HepG2 (cell line): ENCODE measurements around the gene SNX2. TPM values are rescaled to one million over a fixed set of nuclear protein-coding genes. Genes with fewer than 3 reads are reported as not detected.

Experiments used
- MBD4 ChIP-seq: IDR thresholded peaks from 2 replicates; pipeline ENCODE4 v1.6.1; 2012; ENCODE audit warnings: low read length, inconsistent platforms, borderline replicate concordance
- MIER3 ChIP-seq: IDR thresholded peaks from 2 replicates; pipeline ENCODE4 v1.6.1; 2016; ENCODE audit warnings: missing compliant biosample characterization, borderline replicate concordance
- MXI1 ChIP-seq: IDR thresholded peaks from 3 replicates; pipeline ENCODE4 v1.6.1; 2012; ENCODE audit warnings: low read depth, low read length, inconsistent platforms, borderline replicate concordance
- NFATC3 ChIP-seq: sonication (generic); formaldehyde crosslinking; IDR thresholded peaks from 2 replicates; pipeline ENCODE4 v1.5.1; 2020; ENCODE audit warnings: mild to moderate bottlenecking, missing genetic modification reagents
- RXRA ChIP-seq: sonication (generic); formaldehyde crosslinking; IDR thresholded peaks from 2 replicates; pipeline ENCODE4 v1.5.1; 2020; ENCODE audit warnings: missing genetic modification reagents
- ZBTB2 ChIP-seq: sonication (generic); formaldehyde crosslinking; IDR thresholded peaks from 2 replicates; pipeline ENCODE4 v1.8.0; 2022; ENCODE audit warnings: low read depth, missing genetic modification reagents
- ZHX2 ChIP-seq, 2 experiments: sonication (generic) in 1 of 2; formaldehyde crosslinking in 1 of 2; IDR thresholded peaks; 2 replicates each; pipeline versions ENCODE4 v1.6.1 to v1.9.0; 2014 to 2022; ENCODE audit warnings: antibody characterized with exemption in 1 of 2, borderline replicate concordance in 1 of 2, inconsistent platforms in 1 of 2, low read depth in 1 of 2, missing genetic modification reagents in 1 of 2
- ZNF564 ChIP-seq: sonication (generic); formaldehyde crosslinking; IDR thresholded peaks from 2 replicates; pipeline ENCODE4 v1.8.1; 2023; ENCODE audit warnings: mild to moderate bottlenecking, missing genetic modification reagents
- ZNF614 ChIP-seq: IDR thresholded peaks from 2 replicates; pipeline ENCODE4 v1.6.1; 2018; ENCODE audit warnings: missing biosample characterization, missing genetic modification reagents, inconsistent platforms, borderline replicate concordance
- ZNF615 ChIP-seq: sonication (generic); formaldehyde crosslinking; IDR thresholded peaks from 2 replicates; pipeline ENCODE4 v1.5.0; 2020; ENCODE audit warnings: mild to moderate bottlenecking, missing genetic modification reagents, borderline replicate concordance
- ZNF720 ChIP-seq: sonication (generic); formaldehyde crosslinking; IDR thresholded peaks from 2 replicates; pipeline ENCODE4 v1.4.0; 2020; ENCODE audit warnings: missing genetic modification reagents
- ZNF746 ChIP-seq: sonication (generic); formaldehyde crosslinking; IDR thresholded peaks from 2 replicates; pipeline ENCODE4 v1.8.0; 2022; ENCODE audit warnings: mild to moderate bottlenecking, missing genetic modification reagents
- ZNF777 ChIP-seq: sonication (generic); formaldehyde crosslinking; IDR thresholded peaks from 2 replicates; pipeline ENCODE4 v1.4.0; 2020; ENCODE audit warnings: missing genetic modification reagents
- polyA plus RNA-seq, 8 experiments: library from polyadenylated mRNA; depleted of rRNA in 3 of 8; stranded (reverse) in 7 of 8; unstranded in 1 of 8; fragments of >200 nt; fragmentation: Illumina TruSeq in 4 of 8; extraction: Trizol in 4 of 8; gene quantifications; 2 replicates each; pipeline versions ENCODE4 v1.2.1 to v1.2.3, GENCODE V29; 2011 to 2016; ENCODE audit warnings: low read depth in 4 of 8, missing spikeins in 1 of 8, mixed read lengths in 1 of 8; ENCODE audit not compliant: insufficient read depth in 1 of 8
- total RNA-seq, 5 experiments: library from RNA; depleted of rRNA; stranded (reverse); fragments of >200 nt; fragmentation: Illumina TruSeq; extraction: Trizol; gene quantifications; 2 replicates each; pipeline ENCODE4 v1.2.3, GENCODE V29; 2016; ENCODE audit warnings: low read depth in 1 of 5
- TF ChIP-seq, protein P1 (sequence below): IDR thresholded peaks from 2 replicates; pipeline ENCODE4 v1.6.1; 2018; ENCODE audit warnings: missing genetic modification reagents, mild to moderate bottlenecking, missing compliant biosample characterization
- TF ChIP-seq, protein P2 (sequence below): sonication (generic); formaldehyde crosslinking; IDR thresholded peaks from 2 replicates; pipeline ENCODE4 v1.4.0; 2020; ENCODE audit warnings: missing genetic modification reagents, borderline replicate concordance
- TF ChIP-seq, protein P3 (sequence below): IDR thresholded peaks from 2 replicates; pipeline ENCODE4 v1.6.1; 2018; ENCODE audit warnings: missing genetic modification reagents

SNX2 gene
- total and polyA plus RNA-seq, 2 of the 13 experiments (the other 11 are each of a cell fraction or from before 2014, with no cell fraction given) = 26.4 to 78.8 TPM

- TF ChIP-seq, protein P1, sequence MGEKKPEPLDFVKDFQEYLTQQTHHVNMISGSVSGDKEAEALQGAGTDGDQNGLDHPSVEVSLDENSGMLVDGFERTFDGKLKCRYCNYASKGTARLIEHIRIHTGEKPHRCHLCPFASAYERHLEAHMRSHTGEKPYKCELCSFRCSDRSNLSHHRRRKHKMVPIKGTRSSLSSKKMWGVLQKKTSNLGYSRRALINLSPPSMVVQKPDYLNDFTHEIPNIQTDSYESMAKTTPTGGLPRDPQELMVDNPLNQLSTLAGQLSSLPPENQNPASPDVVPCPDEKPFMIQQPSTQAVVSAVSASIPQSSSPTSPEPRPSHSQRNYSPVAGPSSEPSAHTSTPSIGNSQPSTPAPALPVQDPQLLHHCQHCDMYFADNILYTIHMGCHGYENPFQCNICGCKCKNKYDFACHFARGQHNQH (CRISPR knock-in tag) = no peak
- peak; percentile 88 for TF ChIP-seq ZBTB2 (CRISPR knock-in tag)
- no peak for TF ChIP-seq ZNF615 (CRISPR knock-in tag)
- peak; percentile 38; the same call in 1 of the 3 replicates for TF ChIP-seq MXI1
- TF ChIP-seq MIER3 = no peak
- no peak for TF ChIP-seq ZHX2 (IDR thresholded peaks at IDR 0.05; ENCODE audit: low read depth)
- TF ChIP-seq ZHX2 (CRISPR knock-in tag; IDR thresholded peaks at IDR 0.05; ENCODE audit: borderline replicate concordance) = no peak
- TF ChIP-seq ZNF614 = no peak
- TF ChIP-seq ZNF564 = 0 out of 2 replicates have a peak, but pooled peaks have one; percentile 49
- TF ChIP-seq, protein P2, sequence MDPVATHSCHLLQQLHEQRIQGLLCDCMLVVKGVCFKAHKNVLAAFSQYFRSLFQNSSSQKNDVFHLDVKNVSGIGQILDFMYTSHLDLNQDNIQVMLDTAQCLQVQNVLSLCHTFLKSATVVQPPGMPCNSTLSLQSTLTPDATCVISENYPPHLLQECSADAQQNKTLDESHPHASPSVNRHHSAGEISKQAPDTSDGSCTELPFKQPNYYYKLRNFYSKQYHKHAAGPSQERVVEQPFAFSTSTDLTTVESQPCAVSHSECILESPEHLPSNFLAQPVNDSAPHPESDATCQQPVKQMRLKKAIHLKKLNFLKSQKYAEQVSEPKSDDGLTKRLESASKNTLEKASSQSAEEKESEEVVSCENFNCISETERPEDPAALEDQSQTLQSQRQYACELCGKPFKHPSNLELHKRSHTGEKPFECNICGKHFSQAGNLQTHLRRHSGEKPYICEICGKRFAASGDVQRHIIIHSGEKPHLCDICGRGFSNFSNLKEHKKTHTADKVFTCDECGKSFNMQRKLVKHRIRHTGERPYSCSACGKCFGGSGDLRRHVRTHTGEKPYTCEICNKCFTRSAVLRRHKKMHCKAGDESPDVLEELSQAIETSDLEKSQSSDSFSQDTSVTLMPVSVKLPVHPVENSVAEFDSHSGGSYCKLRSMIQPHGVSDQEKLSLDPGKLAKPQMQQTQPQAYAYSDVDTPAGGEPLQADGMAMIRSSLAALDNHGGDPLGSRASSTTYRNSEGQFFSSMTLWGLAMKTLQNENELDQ (CRISPR knock-in tag) = no peak
- TF ChIP-seq, protein P3, sequence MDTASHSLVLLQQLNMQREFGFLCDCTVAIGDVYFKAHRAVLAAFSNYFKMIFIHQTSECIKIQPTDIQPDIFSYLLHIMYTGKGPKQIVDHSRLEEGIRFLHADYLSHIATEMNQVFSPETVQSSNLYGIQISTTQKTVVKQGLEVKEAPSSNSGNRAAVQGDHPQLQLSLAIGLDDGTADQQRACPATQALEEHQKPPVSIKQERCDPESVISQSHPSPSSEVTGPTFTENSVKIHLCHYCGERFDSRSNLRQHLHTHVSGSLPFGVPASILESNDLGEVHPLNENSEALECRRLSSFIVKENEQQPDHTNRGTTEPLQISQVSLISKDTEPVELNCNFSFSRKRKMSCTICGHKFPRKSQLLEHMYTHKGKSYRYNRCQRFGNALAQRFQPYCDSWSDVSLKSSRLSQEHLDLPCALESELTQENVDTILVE = peak; percentile 72
- 0 out of 2 replicates have a peak, but pooled peaks have one; percentile 37 for TF ChIP-seq ZNF746
- no peak for TF ChIP-seq MBD4
- no peak for TF ChIP-seq ZNF720 (CRISPR knock-in tag)
- no peak for TF ChIP-seq NFATC3 (CRISPR knock-in tag)
- peak; percentile 39; the same call in 1 of the 2 replicates for TF ChIP-seq RXRA (CRISPR knock-in tag)
- peak; percentile 71; the same call in 1 of the 2 replicates for TF ChIP-seq ZNF777 (CRISPR knock-in tag)
Measured at GRCh38 chr5:122845229-122846050, 70.6 kb downstream of the SNX2 start, which contains the start of gene SNX24 (continued).
